Thyroid gland (tissue), 4 donors: ENCODE results near the gene S1PR4. TPM values are rescaled to one million over a fixed set of nuclear protein-coding genes. Genes with fewer than 3 reads are reported as not detected.
A peak's percentile ranks its signal among the peaks of the same experiment; 100 is the strongest.
"Not testable (repeated sequence)": the region's sequence is repeated elsewhere in the genome, so short reads cannot be mapped to it uniquely, and the experiment has no call there.

Experiments
- DNase-seq, 2 donors: peaks; one replicate each; pipeline ENCODE4 v3.0.0-alpha.2; 2019
- H3K27ac ChIP-seq, 3 donors: fragments of 200-600 bp; sonication (generic); 1 replicate in 2 of 3; 2 replicates in 1 of 3; pipeline ENCODE4 v1.5.1; 2016 to 2019; ENCODE audit warnings: mild to moderate bottlenecking in 1 of 3, moderate library complexity in 1 of 3
- H3K27me3 ChIP-seq: fragments of 200-600 bp; sonication (generic); one replicate; pipeline ENCODE4 v1.5.1; 2019
- H3K36me3 ChIP-seq, 2 donors: fragments of 200-600 bp; sonication (generic); one replicate each; pipeline ENCODE4 v1.5.1; 2016 to 2019
- H3K4me1 ChIP-seq, 2 donors: fragments of 200-600 bp; sonication (generic); one replicate each; pipeline ENCODE4 v1.5.1; 2017 to 2019
- H3K4me3 ChIP-seq, 3 donors: fragments of 200-600 bp; sonication (generic); replicated peaks in 1 of 3; 1 replicate in 2 of 3; 2 replicates in 1 of 3; pipeline ENCODE4 v1.5.1; 2016; ENCODE audit warnings: mild to moderate bottlenecking in 1 of 3
- H3K9me3 ChIP-seq: fragments of 200-600 bp; sonication (generic); one replicate; pipeline ENCODE4 v1.5.1; 2017
- CTCF ChIP-seq, 6 experiments: fragments of 200-600 bp in 3 of 6; fragments of 450-650 bp in 3 of 6; sonication (generic) in 3 of 6; IDR thresholded peaks; one replicate each; pipeline ENCODE4 v1.5.1; 2016 to 2019; ENCODE audit warnings: antibody characterized with exemption in 6 of 6, mild to moderate bottlenecking in 2 of 6, inconsistent platforms in 1 of 6, moderate library complexity in 1 of 6
- POLR2A ChIP-seq, 2 donors: fragments of 450-650 bp; IDR thresholded peaks; one replicate each; pipeline ENCODE4 v1.6.1; 2017; ENCODE audit warnings: antibody characterized with exemption in 2 of 2, mild to moderate bottlenecking in 2 of 2, moderate library complexity in 1 of 2
- WGBS, 2 donors: methylation state at CpG; one replicate each; pipeline ENCODE4 v1.1.5; 2017; 5-methylcytosine and 5-hydroxymethylcytosine counted together
- intact Hi-C: fragments of 100-400 bp; cut with DNase I; formaldehyde crosslinking; loops from one replicate; pipeline ENCODE4 v1.15.1; 2023
- total RNA-seq, 4 donors: library from RNA; depleted of rRNA; stranded (reverse); fragments of >200 nt; gene quantifications; one replicate each; pipeline ENCODE4 v1.2.3, GENCODE V29; 2016

S1PR4 gene
- total RNA-seq, 4 donors from 2014 or later = 2.1 to 5.4 (median 3.4) TPM

- Histone ChIP-seq H3K27ac (no peak overlapping the region), H3K36me3 (no peaks in the 10 kb centered on the region), H3K27me3 (no peaks in the 10 kb centered on the region), H3K4me3 (no peak overlapping the region), H3K4me1 (peaks cover 7 to 19% of the 10 kb centered on the region in 2 donors), H3K9me3 (no peaks in the 10 kb centered on the region)
- WGBS, 2 donors = 6 to 7% methylated on average over 25 to 27 of the region's 27 CpGs
- DNase-seq = peak; percentile 53 to 64
- TF ChIP-seq POLR2A (IDR thresholded peaks at IDR 0.05) (no peak), CTCF (IDR thresholded peaks at IDR 0.05) (peak; percentile 77 to 97 (median 86))
- intact Hi-C loops = loop anchor here (5.0 to 10.0 kb wide), 4 partner anchors 36 to 276 kb away; no protein-coding TSS in a partner anchor
Observed at GRCh38 chr19:3163230-3163886, 15.2 kb upstream of the S1PR4 start.

GRCh38 chr19:3163943-3164342, 14.6 kb upstream of the S1PR4 start:
- DNase-seq = no peak
- no peak overlapping the region for H3K27ac ChIP-seq
- TF ChIP-seq POLR2A (IDR thresholded peaks at IDR 0.05) (no peak), CTCF (IDR thresholded peaks at IDR 0.05) (no peak)
- no peaks in the 10 kb centered on the region for H3K27me3 ChIP-seq
- no peaks in the 10 kb centered on the region for H3K36me3 ChIP-seq
- H3K4me1 ChIP-seq = peaks cover 10 to 25% of the 10 kb centered on the region in 2 donors
- H3K4me3 ChIP-seq = no peak overlapping the region
- intact Hi-C loops = loop anchor here (5.0 to 10.0 kb wide), 4 partner anchors 37 to 277 kb away; no protein-coding TSS in a partner anchor
- WGBS, 2 donors = 61 to 65% methylated on average over 7 of the region's 7 CpGs
- H3K9me3 ChIP-seq = no peaks in the 10 kb centered on the region

- peak overlapping the region; percentile 28 to 42 (median 33) for H3K27ac ChIP-seq
- peaks cover 10 to 42% of the 10 kb centered on the region in 2 donors for H3K4me1 ChIP-seq
- no peaks in the 10 kb centered on the region for H3K36me3 ChIP-seq
- TF ChIP-seq POLR2A (IDR thresholded peaks at IDR 0.05) = no peak
- H3K27me3 ChIP-seq = no peaks in the 10 kb centered on the region
- intact Hi-C loops = loop anchor here (10.0 kb wide), 2 partner anchors 93 to 213 kb away; no protein-coding TSS in a partner anchor
- DNase-seq = peak; percentile 69 to 73
- H3K4me3 ChIP-seq = no peak overlapping the region
- 59 to 62% methylated on average over 13 of the region's 13 CpGs for WGBS, 2 donors
- no peaks in the 10 kb centered on the region for H3K9me3 ChIP-seq
Observed at GRCh38 chr19:3167533-3168272, 10.9 kb upstream of the S1PR4 start.

GRCh38 chr19:3171894-3172672, 6.5 kb upstream of the S1PR4 start:
- H3K9me3 ChIP-seq = no peaks in the 10 kb centered on the region
- H3K4me3 ChIP-seq = no peak overlapping the region
- WGBS, 2 donors = 93 to 96% methylated on average over 15 of the region's 15 CpGs
- TF ChIP-seq POLR2A (IDR thresholded peaks at IDR 0.05) (no peak), CTCF (IDR thresholded peaks at IDR 0.05) (no peak)
- peaks cover 23 to 45% of the 10 kb centered on the region in 2 donors for H3K4me1 ChIP-seq
- DNase-seq = no peak
- H3K27ac ChIP-seq = no peak overlapping the region
- no peaks in the 10 kb centered on the region for H3K27me3 ChIP-seq
- intact Hi-C loops = no loop called here
- no peaks in the 10 kb centered on the region for H3K36me3 ChIP-seq

- intact Hi-C loops, H3K27me3 ChIP-seq, H3K9me3 ChIP-seq, H3K27ac ChIP-seq, H3K36me3 ChIP-seq, DNase-seq, H3K4me3 ChIP-seq: not testable (repeated sequence)
- H3K4me1 ChIP-seq = peaks cover 27 to 50% of the 10 kb centered on the region in 2 donors
- WGBS, 2 donors = 77 to 82% methylated on average over 5 to 6 of the region's 6 CpGs
Observed at GRCh38 chr19:3172673-3173000, 5.9 kb upstream of the S1PR4 start.
